ENCODE measurements around the gene DIS3L2.

The DIS3L2 gene

GRCh38 chr2:232141591-232141990, 180.1 kb downstream of the DIS3L2 start:
- Histone ChIP-seq H4K91ac (ENCODE audit: low read depth, low read length, poor library complexity) (no peak overlapping the region), H3K4me3 (ENCODE audit: low read length in 2 of 2) (no peak overlapping the region), H3K36me3 (replicated peaks in 1 of 2; ENCODE audit: control insufficient read depth in 2 of 2, insufficient read depth in 2 of 2, low read length in 2 of 2) (peaks cover 0 to 2% of the 10 kb centered on the region in 2 donors), H3K18ac (ENCODE audit: low read length) (no peak overlapping the region), H3K79me1 (ENCODE audit: low read depth, low read length) (peaks cover 2% of the 10 kb centered on the region), H2BK5ac (ENCODE audit: low read length) (no peak overlapping the region), H2BK15ac (ENCODE audit: low read length) (no peak overlapping the region), H3K27ac (replicated peaks; ENCODE audit: low read length) (no peak overlapping the region), H3K4me1 (ENCODE audit: control insufficient read depth in 2 of 2, insufficient read depth in 1 of 2, low read depth in 1 of 2, low read length in 2 of 2) (no peaks in the 10 kb centered on the region), H3K14ac (ENCODE audit: low read length) (no peak overlapping the region), H3K4ac (ENCODE audit: low read length) (no peak overlapping the region), H3K4me2 (ENCODE audit: insufficient read depth, low read length, poor library complexity, severe bottlenecking) (no peak overlapping the region), H2AK5ac (ENCODE audit: low read depth, low read length) (no peak overlapping the region), H4K8ac (ENCODE audit: low read depth, low read length) (no peak overlapping the region), H3K9ac (ENCODE audit: low read depth, low read length, poor library complexity) (no peak overlapping the region), H2BK120ac (ENCODE audit: low read depth, low read length) (no peak overlapping the region), H3K23ac (ENCODE audit: low read depth, low read length, poor library complexity) (no peak overlapping the region), H3K9me3 (replicated peaks in 1 of 2; ENCODE audit: control insufficient read depth in 2 of 2, insufficient read depth in 1 of 2, low read depth in 1 of 2, low read length in 2 of 2) (no peaks in the 10 kb centered on the region), H2BK12ac (ENCODE audit: low read length) (no peak overlapping the region), H3K27me3 (ENCODE audit: control insufficient read depth in 3 of 3, insufficient read depth in 3 of 3, low read depth in 1 of 3, low read length in 3 of 3) (no peaks in the 10 kb centered on the region), H2AFZ (ENCODE audit: low read length) (no peak overlapping the region)
- no CpG with 5 or more reads among the region's 1 CpG for WGBS, 2 donors (ENCODE audit: extremely low coverage in 2 of 2, insufficient read length in 2 of 2, insufficient replicate concordance in 1 of 2)
- DNase-seq (ENCODE audit: low spot score) = no peak

GRCh38 chr2:232142049-232142448, 180.5 kb downstream of the DIS3L2 start:
- Histone ChIP-seq H3K4me1 (ENCODE audit: control insufficient read depth in 2 of 2, insufficient read depth in 1 of 2, low read depth in 1 of 2, low read length in 2 of 2) (no peaks in the 10 kb centered on the region), H4K91ac (ENCODE audit: low read depth, low read length, poor library complexity) (no peak overlapping the region), H3K18ac (ENCODE audit: low read length) (no peak overlapping the region), H3K4ac (ENCODE audit: low read length) (no peak overlapping the region), H3K27me3 (ENCODE audit: control insufficient read depth in 3 of 3, insufficient read depth in 3 of 3, low read depth in 1 of 3, low read length in 3 of 3) (no peaks in the 10 kb centered on the region), H2BK5ac (ENCODE audit: low read length) (no peak overlapping the region), H3K4me2 (ENCODE audit: insufficient read depth, low read length, poor library complexity, severe bottlenecking) (no peak overlapping the region), H4K8ac (ENCODE audit: low read depth, low read length) (no peak overlapping the region), H3K79me1 (ENCODE audit: low read depth, low read length) (peaks cover 2% of the 10 kb centered on the region), H3K9me3 (replicated peaks in 1 of 2; ENCODE audit: control insufficient read depth in 2 of 2, insufficient read depth in 1 of 2, low read depth in 1 of 2, low read length in 2 of 2) (no peaks in the 10 kb centered on the region), H3K14ac (ENCODE audit: low read length) (no peak overlapping the region), H3K23ac (ENCODE audit: low read depth, low read length, poor library complexity) (no peak overlapping the region), H2AFZ (ENCODE audit: low read length) (no peak overlapping the region), H2BK15ac (ENCODE audit: low read length) (no peak overlapping the region), H2BK12ac (ENCODE audit: low read length) (no peak overlapping the region), H3K4me3 (ENCODE audit: low read length in 2 of 2) (no peak overlapping the region), H3K27ac (replicated peaks; ENCODE audit: low read length) (no peak overlapping the region), H3K36me3 (replicated peaks in 1 of 2; ENCODE audit: control insufficient read depth in 2 of 2, insufficient read depth in 2 of 2, low read length in 2 of 2) (peaks cover 0 to 2% of the 10 kb centered on the region in 2 donors), H2BK120ac (ENCODE audit: low read depth, low read length) (no peak overlapping the region), H3K9ac (ENCODE audit: low read depth, low read length, poor library complexity) (no peak overlapping the region), H2AK5ac (ENCODE audit: low read depth, low read length) (no peak overlapping the region)
- peak; percentile 21 for DNase-seq (ENCODE audit: low spot score)
- no CpG with 5 or more reads among the region's 3 CpGs for WGBS, 2 donors (ENCODE audit: extremely low coverage in 2 of 2, insufficient read length in 2 of 2, insufficient replicate concordance in 1 of 2)

- no peak overlapping the region for H2BK15ac ChIP-seq (ENCODE audit: low read length)
- H2AFZ ChIP-seq (ENCODE audit: low read length) = no peak overlapping the region
- no peak overlapping the region for H3K18ac ChIP-seq (ENCODE audit: low read length)
- no peak overlapping the region for H3K4ac ChIP-seq (ENCODE audit: low read length)
- no peak overlapping the region for H3K27ac ChIP-seq (replicated peaks; ENCODE audit: low read length)
- no peak overlapping the region for H4K91ac ChIP-seq (ENCODE audit: low read depth, low read length, poor library complexity)
- H2BK5ac ChIP-seq (ENCODE audit: low read length) = no peak overlapping the region
- H3K79me1 ChIP-seq (ENCODE audit: low read depth, low read length) = peaks cover 2% of the 10 kb centered on the region
- H3K9ac ChIP-seq (ENCODE audit: low read depth, low read length, poor library complexity) = no peak overlapping the region
- DNase-seq (ENCODE audit: low spot score) = no peak
- no peak overlapping the region for H3K14ac ChIP-seq (ENCODE audit: low read length)
- H4K8ac ChIP-seq (ENCODE audit: low read depth, low read length) = no peak overlapping the region
- H3K9me3 ChIP-seq (replicated peaks in 1 of 2; ENCODE audit: control insufficient read depth in 2 of 2, insufficient read depth in 1 of 2, low read depth in 1 of 2, low read length in 2 of 2) = no peaks in the 10 kb centered on the region
- WGBS, 2 donors (ENCODE audit: extremely low coverage in 2 of 2, insufficient read length in 2 of 2, insufficient replicate concordance in 1 of 2) = no CpG with 5 or more reads among the region's 5 CpGs
- no peak overlapping the region for H2BK120ac ChIP-seq (ENCODE audit: low read depth, low read length)
- no peak overlapping the region for H2AK5ac ChIP-seq (ENCODE audit: low read depth, low read length)
- no peak overlapping the region for H3K23ac ChIP-seq (ENCODE audit: low read depth, low read length, poor library complexity)
- H3K4me3 ChIP-seq (ENCODE audit: low read length in 2 of 2) = no peak overlapping the region
- H2BK12ac ChIP-seq (ENCODE audit: low read length) = no peak overlapping the region
- no peaks in the 10 kb centered on the region for H3K4me1 ChIP-seq (ENCODE audit: control insufficient read depth in 2 of 2, insufficient read depth in 1 of 2, low read depth in 1 of 2, low read length in 2 of 2)
- H3K36me3 ChIP-seq (replicated peaks in 1 of 2; ENCODE audit: control insufficient read depth in 2 of 2, insufficient read depth in 2 of 2, low read length in 2 of 2) = peaks cover 0 to 2% of the 10 kb centered on the region in 2 donors
- no peak overlapping the region for H3K4me2 ChIP-seq (ENCODE audit: insufficient read depth, low read length, poor library complexity, severe bottlenecking)
- no peaks in the 10 kb centered on the region for H3K27me3 ChIP-seq (ENCODE audit: control insufficient read depth in 3 of 3, insufficient read depth in 3 of 3, low read depth in 1 of 3, low read length in 3 of 3)
Measured at GRCh38 chr2:232142502-232142901, 181.0 kb downstream of the DIS3L2 start.

GRCh38 chr2:232146294-232146693, 184.8 kb downstream of the DIS3L2 start:
- no peak overlapping the region for H3K9ac ChIP-seq (ENCODE audit: low read depth, low read length, poor library complexity)
- no peak overlapping the region for H2AK5ac ChIP-seq (ENCODE audit: low read depth, low read length)
- H3K18ac ChIP-seq (ENCODE audit: low read length) = no peak overlapping the region
- H3K79me1 ChIP-seq (ENCODE audit: low read depth, low read length) = peaks cover 2% of the 10 kb centered on the region
- no peak overlapping the region for H3K14ac ChIP-seq (ENCODE audit: low read length)
- H2BK5ac ChIP-seq (ENCODE audit: low read length) = no peak overlapping the region
- H2BK15ac ChIP-seq (ENCODE audit: low read length) = no peak overlapping the region
- no peak overlapping the region for H2AFZ ChIP-seq (ENCODE audit: low read length)
- H3K4me2 ChIP-seq (ENCODE audit: insufficient read depth, low read length, poor library complexity, severe bottlenecking) = no peak overlapping the region
- no peak overlapping the region for H3K23ac ChIP-seq (ENCODE audit: low read depth, low read length, poor library complexity)
- H3K4me3 ChIP-seq (ENCODE audit: low read length in 2 of 2) = no peak overlapping the region
- no peak overlapping the region for H2BK12ac ChIP-seq (ENCODE audit: low read length)
- peaks cover 0 to 2% of the 10 kb centered on the region in 2 donors for H3K36me3 ChIP-seq (replicated peaks in 1 of 2; ENCODE audit: control insufficient read depth in 2 of 2, insufficient read depth in 2 of 2, low read length in 2 of 2)
- H3K4ac ChIP-seq (ENCODE audit: low read length) = no peak overlapping the region
- no peaks in the 10 kb centered on the region for H3K4me1 ChIP-seq (ENCODE audit: control insufficient read depth in 2 of 2, insufficient read depth in 1 of 2, low read depth in 1 of 2, low read length in 2 of 2)
- H4K91ac ChIP-seq (ENCODE audit: low read depth, low read length, poor library complexity) = no peak overlapping the region
- H2BK120ac ChIP-seq (ENCODE audit: low read depth, low read length) = no peak overlapping the region
- H3K27me3 ChIP-seq (ENCODE audit: control insufficient read depth in 3 of 3, insufficient read depth in 3 of 3, low read depth in 1 of 3, low read length in 3 of 3) = no peaks in the 10 kb centered on the region
- H3K27ac ChIP-seq (replicated peaks; ENCODE audit: low read length) = no peak overlapping the region
- no peak for DNase-seq (ENCODE audit: low spot score)
- no peaks in the 10 kb centered on the region for H3K9me3 ChIP-seq (replicated peaks in 1 of 2; ENCODE audit: control insufficient read depth in 2 of 2, insufficient read depth in 1 of 2, low read depth in 1 of 2, low read length in 2 of 2)
- H4K8ac ChIP-seq (ENCODE audit: low read depth, low read length) = no peak overlapping the region
